Measurements from ENCODE around the gene HID1. TPM values are rescaled to one million over a fixed set of nuclear protein-coding genes. Genes with fewer than 3 reads are reported as not detected.
"Not testable (repeated sequence)": the region's sequence is repeated elsewhere in the genome, so short reads cannot be mapped to it uniquely, and the experiment has no call there.

Gene HID1
- total RNA-seq, 1 experiment from 2014 or later: 12.7 TPM

GRCh38 chr17:75006653-75007052 is 34.1 kb upstream of the HID1 start:
- Histone ChIP-seq H3K9ac (ENCODE audit: extremely low read depth, insufficient read length, low read length) (no peak overlapping the region), H2BK120ac (ENCODE audit: low read depth, low read length, poor library complexity, severe bottlenecking) (no peak overlapping the region), H4K91ac (ENCODE audit: insufficient read length, low read depth, low read length) (no peak overlapping the region), H2BK5ac (ENCODE audit: insufficient read length, low read length) (no peak overlapping the region), H3K79me2 (ENCODE audit: insufficient read depth, low read length) (no peaks in the 10 kb centered on the region), H3K14ac (ENCODE audit: insufficient read depth, low read length) (no peak overlapping the region), H3K79me1 (ENCODE audit: insufficient read depth, low read depth, low read length, poor library complexity, severe bottlenecking) (no peaks in the 10 kb centered on the region), H3T11ph (ENCODE audit: low read length) (no peak overlapping the region), H3K4ac (ENCODE audit: low read depth, low read length) (no peak overlapping the region), H3K23me2 (ENCODE audit: insufficient read length, low read depth, low read length, poor library complexity, severe bottlenecking) (no peaks in the 10 kb centered on the region), H3K4me2 (ENCODE audit: insufficient read depth, insufficient read length, low read length) (no peak overlapping the region), H3K23ac (ENCODE audit: insufficient read length, low read depth, low read length) (no peak overlapping the region), H3K27me3 (ENCODE audit: insufficient read depth, low read length) (no peaks in the 10 kb centered on the region), H4K8ac (replicated peaks; ENCODE audit: insufficient read length, low read depth, low read length) (no peak overlapping the region), H2BK12ac (ENCODE audit: insufficient read length, low read depth, low read length) (no peak overlapping the region), H4K5ac (ENCODE audit: insufficient read length, low read depth, low read length) (no peak overlapping the region), H3K4me1 (ENCODE audit: insufficient read depth, low read length) (no peaks in the 10 kb centered on the region), H4K20me1 (ENCODE audit: control insufficient read depth, insufficient read depth, insufficient read length) (no peaks in the 10 kb centered on the region), H3K27ac (ENCODE audit: insufficient read length, low read depth, low read length) (no peak overlapping the region), H2BK15ac (ENCODE audit: low read depth, low read length) (no peak overlapping the region), H2BK20ac (ENCODE audit: low read depth, low read length, poor library complexity, severe bottlenecking) (no peak overlapping the region), H3K56ac (ENCODE audit: insufficient read length, low read depth, low read length) (no peak overlapping the region), H2AK5ac (ENCODE audit: insufficient read length, low read length) (no peak overlapping the region), H2AFZ (ENCODE audit: low read length) (no peak overlapping the region), H3K18ac (ENCODE audit: insufficient read length, low read depth, low read length) (no peak overlapping the region), H3K9me3 (ENCODE audit: control insufficient read depth, low read depth, low read length) (no peaks in the 10 kb centered on the region)
- peaks cover 2% of the 10 kb centered on the region; the same call in 1 of the 2 replicates for H3K27me3 Mint-ChIP-seq (ENCODE audit: low read depth)
- peaks cover 8 to 31% (median 25%) of the 10 kb centered on the region in 3 experiments; a peak in 6 of 7 replicates for H3K36me3 Mint-ChIP-seq (ENCODE audit: insufficient read depth in 1 of 3, low read depth in 3 of 3)
- DNase-seq: no peak
- H3K4me3 Mint-ChIP-seq: no peak overlapping the region
- TF ChIP-seq CTCF (conservative IDR thresholded peaks at IDR 0.05): no peak
- 0 out of 7 replicates have a peak overlapping the region, but pooled peaks of 1 of the 3 experiments have one; percentile 8 for H3K27ac Mint-ChIP-seq
- no CpG with 5 or more reads among the region's 5 CpGs for WGBS (ENCODE audit: extremely low coverage, insufficient read length, low lambda C conversion rate)
- peaks cover 8 to 10% of the 10 kb centered on the region in 2 experiments for H3K4me1 Mint-ChIP-seq
- H3K9me3 Mint-ChIP-seq: no peaks in the 10 kb centered on the region

GRCh38 chr17:75006084-75006483 is 33.5 kb upstream of the HID1 start:
- H3T11ph ChIP-seq (ENCODE audit: low read length); H2BK5ac ChIP-seq (ENCODE audit: insufficient read length, low read length); H4K8ac ChIP-seq (replicated peaks; ENCODE audit: insufficient read length, low read depth, low read length); DNase-seq; H3K27me3 Mint-ChIP-seq (ENCODE audit: low read depth); H3K23ac ChIP-seq (ENCODE audit: insufficient read length, low read depth, low read length); H3K4me1 ChIP-seq (ENCODE audit: insufficient read depth, low read length); H3K79me2 ChIP-seq (ENCODE audit: insufficient read depth, low read length); H3K4me2 ChIP-seq (ENCODE audit: insufficient read depth, insufficient read length, low read length); H3K18ac ChIP-seq (ENCODE audit: insufficient read length, low read depth, low read length); H4K20me1 ChIP-seq (ENCODE audit: control insufficient read depth, insufficient read depth, insufficient read length); H3K9me3 ChIP-seq (ENCODE audit: control insufficient read depth, low read depth, low read length); H2AK5ac ChIP-seq (ENCODE audit: insufficient read length, low read length); H3K56ac ChIP-seq (ENCODE audit: insufficient read length, low read depth, low read length); H3K4ac ChIP-seq (ENCODE audit: low read depth, low read length); H2BK120ac ChIP-seq (ENCODE audit: low read depth, low read length, poor library complexity, severe bottlenecking); H3K23me2 ChIP-seq (ENCODE audit: insufficient read length, low read depth, low read length, poor library complexity, severe bottlenecking); H3K4me3 Mint-ChIP-seq; H2AFZ ChIP-seq (ENCODE audit: low read length); H3K9me3 Mint-ChIP-seq; H4K5ac ChIP-seq (ENCODE audit: insufficient read length, low read depth, low read length); H3K9ac ChIP-seq (ENCODE audit: extremely low read depth, insufficient read length, low read length); H2BK15ac ChIP-seq (ENCODE audit: low read depth, low read length); H2BK12ac ChIP-seq (ENCODE audit: insufficient read length, low read depth, low read length); H4K91ac ChIP-seq (ENCODE audit: insufficient read length, low read depth, low read length); H3K4me1 Mint-ChIP-seq; H3K27ac ChIP-seq (ENCODE audit: insufficient read length, low read depth, low read length); H3K79me1 ChIP-seq (ENCODE audit: insufficient read depth, low read depth, low read length, poor library complexity, severe bottlenecking); H2BK20ac ChIP-seq (ENCODE audit: low read depth, low read length, poor library complexity, severe bottlenecking); H3K14ac ChIP-seq (ENCODE audit: insufficient read depth, low read length); H3K27ac Mint-ChIP-seq; H3K27me3 ChIP-seq (ENCODE audit: insufficient read depth, low read length): not testable (repeated sequence)
- no CpG with 5 or more reads among the region's 6 CpGs for WGBS (ENCODE audit: extremely low coverage, insufficient read length, low lambda C conversion rate)
- peaks cover 11 to 37% (median 30%) of the 10 kb centered on the region in 3 experiments; a peak in 6 of 7 replicates for H3K36me3 Mint-ChIP-seq (ENCODE audit: insufficient read depth in 1 of 3, low read depth in 3 of 3)

Measured in H9 (cell line).